Large intestine (tissue), 3 donors: ENCODE data around the gene CDS2. TPM values are rescaled to one million over a fixed set of nuclear protein-coding genes. Genes with fewer than 3 reads are reported as not detected.

Experiments
- DNase-seq, 2 donors: peaks; one replicate each; pipeline versions ENCODE4 v3.0.0 to v3.0.0-alpha.2; 2013
- H3K27ac ChIP-seq: one replicate; pipeline ENCODE4 v1.5.1; 2013; ENCODE audit warnings: low read length
- H3K27me3 ChIP-seq: 2 replicates; pipeline ENCODE4 v1.6.1; 2013; ENCODE audit warnings: low read length; ENCODE audit not compliant: control insufficient read depth, insufficient read depth
- H3K36me3 ChIP-seq: 2 replicates; pipeline ENCODE4 v1.6.1; 2013; ENCODE audit warnings: low read length; ENCODE audit not compliant: control insufficient read depth, insufficient read depth
- H3K4me1 ChIP-seq: one replicate; pipeline ENCODE4 v1.6.1; 2013; ENCODE audit warnings: low read length; ENCODE audit not compliant: control insufficient read depth, insufficient read depth
- H3K4me3 ChIP-seq: one replicate; pipeline ENCODE4 v1.5.1; 2013; ENCODE audit warnings: low read length
- H3K9me3 ChIP-seq: one replicate; pipeline ENCODE4 v1.6.1; 2013; ENCODE audit warnings: mild to moderate bottlenecking, low read depth, low read length, moderate library complexity; ENCODE audit not compliant: control insufficient read depth
- WGBS: methylation state at CpG from one replicate; pipeline ENCODE4 v1.1.5; 2013; ENCODE audit warnings: low lambda C conversion rate; ENCODE audit not compliant: insufficient coverage; 5-methylcytosine and 5-hydroxymethylcytosine counted together
- polyA plus RNA-seq: library from polyadenylated mRNA; unstranded; fragments of 120-200 nt; gene quantifications from one replicate; pipeline ENCODE4 v1.2.1, GENCODE V29; 2013

The CDS2 gene
- polyA plus RNA-seq, 1 donor: 17.0 TPM

DNA sequence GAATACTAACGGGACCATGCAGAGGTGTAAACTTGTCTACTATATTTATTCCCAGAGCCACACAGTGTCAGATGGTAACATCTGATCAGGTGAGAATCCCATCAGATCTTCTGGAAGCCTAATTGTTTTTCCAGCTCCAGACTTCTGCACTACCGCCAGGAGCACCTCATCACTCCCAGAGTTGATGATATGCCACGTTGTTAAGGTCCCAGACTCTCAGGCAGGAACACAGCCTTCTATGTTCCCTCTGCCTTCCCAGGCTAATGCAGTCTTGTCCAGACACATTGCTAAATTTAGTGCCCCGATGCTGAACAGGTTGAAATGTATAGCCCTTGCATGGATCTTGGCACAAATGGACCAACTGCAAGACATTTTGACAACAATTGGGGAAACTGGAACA, 103.7 kb downstream of the CDS2 start:
- no peak overlapping the region for H3K4me3 ChIP-seq
- no peaks in the 10 kb centered on the region for H3K27me3 ChIP-seq
- H3K4me1 ChIP-seq: no peaks in the 10 kb centered on the region
- no peaks in the 10 kb centered on the region for H3K9me3 ChIP-seq
- WGBS: no CpG with 5 or more reads among the region's 4 CpGs
- no peak overlapping the region for H3K27ac ChIP-seq
- no peak for DNase-seq
- no peaks in the 10 kb centered on the region for H3K36me3 ChIP-seq

- no peaks in the 10 kb centered on the region for H3K36me3 ChIP-seq
- WGBS: 14% methylated on average over 1 of the region's 1 CpG
- no peaks in the 10 kb centered on the region for H3K27me3 ChIP-seq
- no peak overlapping the region for H3K27ac ChIP-seq
- no peaks in the 10 kb centered on the region for H3K9me3 ChIP-seq
- H3K4me3 ChIP-seq: no peak overlapping the region
- no peaks in the 10 kb centered on the region for H3K4me1 ChIP-seq
- DNase-seq: no peak
These were observed 107.3 kb downstream of the CDS2 start for GRCh38 chr20:5234158-5234557.

DNA sequence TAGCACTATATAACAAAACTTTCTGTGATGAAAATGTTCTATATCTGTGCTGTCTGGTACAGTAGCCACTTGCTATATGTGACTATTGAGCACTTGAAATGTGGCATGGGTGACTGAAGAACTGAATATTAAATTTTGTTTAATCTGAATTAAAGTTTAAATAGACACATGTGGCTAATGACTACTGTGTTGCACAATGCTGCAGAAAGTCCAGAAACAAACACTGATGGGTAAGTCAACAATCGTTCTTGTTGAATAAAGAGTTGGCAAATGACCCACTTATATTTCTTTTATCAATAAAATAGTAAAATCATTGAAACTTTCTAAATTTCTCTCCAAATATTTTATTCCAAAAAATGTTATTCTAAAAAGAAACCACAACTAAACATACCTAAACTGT, 108.2 kb downstream of the CDS2 start:
- WGBS: 100% methylated on average over 1 of the region's 1 CpG
- Histone ChIP-seq H3K27ac (no peak overlapping the region), H3K9me3 (no peaks in the 10 kb centered on the region), H3K4me3 (no peak overlapping the region), H3K27me3 (no peaks in the 10 kb centered on the region), H3K4me1 (no peaks in the 10 kb centered on the region), H3K36me3 (no peaks in the 10 kb centered on the region)
- no peak for DNase-seq

Other genes with a start within 250 kb of the CDS2 start
- 11.3 TPM for gene SLC23A2, start 125.5 kb upstream of the CDS2 start, polyA plus RNA-seq
- gene TMEM230, start 13.9 kb upstream of the CDS2 start, polyA plus RNA-seq: 117 TPM
- gene PCNA, start 7.0 kb upstream of the CDS2 start, polyA plus RNA-seq: 95.3 TPM
- gene PROKR2, start 189.9 kb downstream of the CDS2 start, polyA plus RNA-seq: not detected